Measurements from ENCODE around the gene CTSE.
"Not testable (repeated sequence)": the region's sequence is repeated elsewhere in the genome, so short reads cannot be mapped to it uniquely, and the experiment has no call there.

DNA sequence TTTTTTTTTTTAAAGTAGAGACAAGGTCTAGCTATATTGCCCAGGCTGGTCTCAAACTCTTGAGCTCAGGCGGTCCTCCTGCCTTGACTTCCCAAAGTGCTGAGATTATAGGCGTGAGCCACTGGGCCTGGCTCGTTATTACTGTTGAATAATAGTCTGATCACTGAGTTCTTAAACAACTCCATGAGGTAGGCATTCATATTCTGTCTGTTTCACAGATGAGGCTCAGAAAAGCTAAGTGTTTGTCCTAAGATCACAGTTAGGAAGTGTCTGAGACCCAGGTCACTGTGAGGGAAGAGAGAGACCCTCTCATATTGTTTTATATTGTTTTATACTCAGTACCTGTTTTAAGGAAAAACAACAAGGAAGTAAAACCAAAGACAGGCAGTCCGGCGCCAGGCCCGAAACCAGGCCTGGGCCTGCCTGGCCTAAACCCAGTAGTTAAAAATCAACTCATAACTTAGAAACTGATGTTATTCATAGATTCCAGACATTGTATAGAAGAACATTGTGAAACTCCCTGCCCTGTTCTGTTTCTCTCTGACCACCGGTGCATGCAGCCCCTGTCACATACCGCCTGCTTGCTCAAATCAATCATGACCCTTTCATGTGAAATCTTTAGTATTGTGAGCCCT, 28.7 kb upstream of the CTSE start:
- not testable (repeated sequence) for TF ChIP-seq CTCF (optimal IDR thresholded peaks at IDR 0.05 in 1 of 3, IDR thresholded peaks at IDR 0.05 in 1 of 3, conservative IDR thresholded peaks at IDR 0.05 in 1 of 3; ENCODE audit: extremely low read depth in 1 of 3, insufficient read depth in 2 of 3, low read length in 3 of 3); EZH2 (IDR thresholded peaks at IDR 0.05; ENCODE audit: low read length)
